PC-9 (cell line): ENCODE data around the gene FNDC10. TPM values are rescaled to one million over a fixed set of nuclear protein-coding genes. Genes with fewer than 3 reads are reported as not detected.

Source experiments
- BruUV-seq: library from RNA; stranded (reverse); fragments of 400-500 nt; replicated peaks from 2 replicates; lab custom pipeline; 2021; lab: Mats Ljungman, UMichigan
- CTCF ChIA-PET: fragments of 300-600 bp; sonication (Branson Sonifier 250); formaldehyde crosslinking; loops from one replicate; lab custom pipeline; 2022; ENCODE audit warnings: antibody characterized with exemption; lab: Charles Lee
- POLR2A ChIA-PET: fragments of 300-600 bp; sonication (Branson Sonifier 250); formaldehyde crosslinking; loops from one replicate; lab custom pipeline; 2022; ENCODE audit warnings: antibody characterized with exemption; ENCODE audit not compliant: unreplicated experiment; lab: Charles Lee
- DNase-seq, 2 experiments: peaks; one replicate each; pipeline versions ENCODE4 v3.0.0 to v3.0.0-alpha.2; 2015 to 2022; ENCODE audit warnings: mixed read lengths in 1 of 2
- H2AFZ ChIP-seq: fragments of 200-600 bp; sonication (generic); 2 replicates; pipeline ENCODE4 v1.8.1; 2017; ENCODE audit warnings: antibody characterized with exemption
- H3F3A ChIP-seq: fragments of 200-600 bp; sonication (generic); 2 replicates; pipeline ENCODE4 v1.8.1; 2017; ENCODE audit warnings: antibody characterized with exemption, mild to moderate bottlenecking, low read depth; ENCODE audit not compliant: insufficient read depth
- H3K27ac ChIP-seq: fragments of 200-600 bp; sonication (generic); 2 replicates; pipeline ENCODE4 v1.6.1; 2016; ENCODE audit warnings: mixed run types
- H3K27me3 ChIP-seq: fragments of 200-600 bp; sonication (generic); 2 replicates; pipeline ENCODE4 v1.6.1; 2016; ENCODE audit warnings: low read depth, mixed run types; ENCODE audit not compliant: insufficient read depth
- H3K36me3 ChIP-seq: fragments of 200-600 bp; sonication (generic); 2 replicates; pipeline ENCODE4 v1.6.1; 2016; ENCODE audit warnings: low read depth, mixed run types
- H3K4me1 ChIP-seq: fragments of 200-600 bp; sonication (generic); replicated peaks from 2 replicates; pipeline ENCODE4 v1.6.1; 2016; ENCODE audit warnings: mixed run types; ENCODE audit not compliant: insufficient read depth
- H3K4me2 ChIP-seq: fragments of 200-600 bp; sonication (generic); 2 replicates; pipeline ENCODE4 v1.6.1; 2017; ENCODE audit warnings: mixed run types
- H3K4me3 ChIP-seq: fragments of 200-600 bp; sonication (generic); 2 replicates; pipeline ENCODE4 v1.6.1; 2016; ENCODE audit warnings: mixed run types
- H3K79me2 ChIP-seq: fragments of 200-600 bp; sonication (generic); 2 replicates; pipeline ENCODE4 v1.6.1; 2017; ENCODE audit warnings: low read depth, mixed run types
- H3K9me2 ChIP-seq: fragments of 200-600 bp; sonication (generic); 2 replicates; pipeline ENCODE4 v1.8.1; 2017; ENCODE audit warnings: mild to moderate bottlenecking; ENCODE audit not compliant: insufficient read depth
- H3K9me3 ChIP-seq: fragments of 200-600 bp; sonication (generic); 2 replicates; pipeline ENCODE4 v1.8.1; 2016; ENCODE audit warnings: low read depth; ENCODE audit not compliant: insufficient read depth
- H4K20me1 ChIP-seq: fragments of 200-600 bp; sonication (generic); 2 replicates; pipeline ENCODE4 v1.8.1; 2017; ENCODE audit not compliant: insufficient read depth
- EZH2 ChIP-seq: fragments of 200-600 bp; sonication (generic); IDR thresholded peaks from 2 replicates; pipeline ENCODE4 v1.8.0; 2017; ENCODE audit warnings: antibody characterized with exemption, low read depth
- intact Hi-C: fragments of 100-400 bp; cut with micrococcal nuclease; formaldehyde crosslinking; loops from one replicate; pipeline ENCODE4 v1.10.0; 2022; ENCODE audit not compliant: unreplicated experiment
- total RNA-seq: library from RNA; stranded (reverse); gene quantifications from 2 replicates; pipeline ENCODE4 v1.2.3, GENCODE V29; 2021
- TF ChIP-seq, protein P1 (sequence below): fragments of 200-600 bp; sonication (generic); conservative IDR thresholded peaks from 2 replicates; pipeline ENCODE4 v1.6.1; 2017; ENCODE audit warnings: mixed run types, antibody characterized with exemption, mild to moderate bottlenecking, moderate library complexity

The FNDC10 gene
- total RNA-seq, 1 experiment from 2014 or later = 5.4 TPM

DNA sequence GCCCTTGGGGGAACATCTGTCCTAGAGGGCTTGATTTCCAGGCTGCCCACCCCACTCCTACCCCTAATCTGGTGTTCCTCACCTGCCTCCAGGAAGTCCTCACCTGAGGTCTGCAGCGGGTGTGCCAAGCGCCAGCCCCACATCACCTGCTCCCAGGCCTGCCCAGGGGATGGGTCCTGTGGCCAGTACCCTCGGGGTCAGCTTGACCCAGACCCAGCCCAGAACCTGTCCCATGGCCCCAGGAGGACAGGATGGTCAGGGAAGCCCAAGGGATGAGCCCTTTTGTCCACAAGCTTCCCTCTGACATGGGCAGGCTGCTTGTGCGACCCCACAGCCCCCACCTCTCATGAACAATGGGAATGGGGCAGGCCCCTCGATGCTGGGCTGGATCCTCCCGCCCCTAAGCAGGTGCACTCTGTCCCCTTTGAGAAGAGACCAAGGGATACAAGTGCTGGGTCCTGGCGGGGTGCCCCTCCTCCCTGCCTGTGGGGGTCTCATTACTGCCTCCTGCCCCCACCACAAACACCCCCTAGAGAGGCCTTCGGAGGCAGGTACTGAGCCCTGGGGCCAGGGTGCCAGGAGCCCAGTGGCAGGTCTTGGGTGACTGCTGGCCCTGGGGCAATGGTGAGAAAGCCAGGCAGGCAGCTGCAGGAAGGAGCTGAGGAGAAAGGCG is 18.6 kb upstream of the FNDC10 start:
- Histone ChIP-seq H3K36me3 (no peaks in the 10 kb centered on the region), H3K4me2 (no peak overlapping the region), H4K20me1 (peaks cover 8% of the 10 kb centered on the region), H3K4me1 (peaks cover 19% of the 10 kb centered on the region), H2AFZ (no peak overlapping the region), H3F3A (peaks cover 16% of the 10 kb centered on the region; the same call in 1 of the 2 replicates), H3K27ac (no peak overlapping the region), H3K27me3 (no peaks in the 10 kb centered on the region), H3K9me3 (no peaks in the 10 kb centered on the region), H3K4me3 (no peak overlapping the region), H3K9me2 (no peaks in the 10 kb centered on the region), H3K79me2 (peaks cover 25% of the 10 kb centered on the region)
- DNase-seq = no peak
- intact Hi-C loops = no loop called here
- TF ChIP-seq, protein P1, sequence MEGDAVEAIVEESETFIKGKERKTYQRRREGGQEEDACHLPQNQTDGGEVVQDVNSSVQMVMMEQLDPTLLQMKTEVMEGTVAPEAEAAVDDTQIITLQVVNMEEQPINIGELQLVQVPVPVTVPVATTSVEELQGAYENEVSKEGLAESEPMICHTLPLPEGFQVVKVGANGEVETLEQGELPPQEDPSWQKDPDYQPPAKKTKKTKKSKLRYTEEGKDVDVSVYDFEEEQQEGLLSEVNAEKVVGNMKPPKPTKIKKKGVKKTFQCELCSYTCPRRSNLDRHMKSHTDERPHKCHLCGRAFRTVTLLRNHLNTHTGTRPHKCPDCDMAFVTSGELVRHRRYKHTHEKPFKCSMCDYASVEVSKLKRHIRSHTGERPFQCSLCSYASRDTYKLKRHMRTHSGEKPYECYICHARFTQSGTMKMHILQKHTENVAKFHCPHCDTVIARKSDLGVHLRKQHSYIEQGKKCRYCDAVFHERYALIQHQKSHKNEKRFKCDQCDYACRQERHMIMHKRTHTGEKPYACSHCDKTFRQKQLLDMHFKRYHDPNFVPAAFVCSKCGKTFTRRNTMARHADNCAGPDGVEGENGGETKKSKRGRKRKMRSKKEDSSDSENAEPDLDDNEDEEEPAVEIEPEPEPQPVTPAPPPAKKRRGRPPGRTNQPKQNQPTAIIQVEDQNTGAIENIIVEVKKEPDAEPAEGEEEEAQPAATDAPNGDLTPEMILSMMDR = no peak
- TF ChIP-seq EZH2 = no peak
- ChIA-PET POLR2A (no interaction called here), CTCF (interaction anchor here (0.5 kb wide), 1 partner anchor 294 kb away, joined by 3 read pairs; the partner anchor contains the start of gene INTS11)
- no TSS peak for BruUV-seq

- TF ChIP-seq, protein P1 = no peak
- TF ChIP-seq EZH2 = no peak
- Histone ChIP-seq H3K4me2 (no peak overlapping the region), H3K36me3 (no peaks in the 10 kb centered on the region), H3K27me3 (no peaks in the 10 kb centered on the region), H3K9me2 (no peaks in the 10 kb centered on the region), H3K79me2 (peaks cover 29% of the 10 kb centered on the region), H4K20me1 (peaks cover 8% of the 10 kb centered on the region), H3K9me3 (no peaks in the 10 kb centered on the region), H2AFZ (no peak overlapping the region), H3K27ac (no peak overlapping the region), H3F3A (peaks cover 16% of the 10 kb centered on the region; the same call in 1 of the 2 replicates), H3K4me1 (peaks cover 21% of the 10 kb centered on the region), H3K4me3 (no peak overlapping the region)
- no TSS peak for BruUV-seq
- intact Hi-C loops = no loop called here
- POLR2A ChIA-PET = no interaction called here
- DNase-seq = no peak
- CTCF ChIA-PET = no interaction called here
Measured at GRCh38 chr1:1617925-1618324, 18.0 kb upstream of the FNDC10 start.

GRCh38 chr1:1617516-1617915 is 17.6 kb upstream of the FNDC10 start:
- no peak for DNase-seq
- no peaks in the 10 kb centered on the region for H3K9me2 ChIP-seq
- no peak overlapping the region for H2AFZ ChIP-seq
- TSS peak; percentile 66 for BruUV-seq
- H3K4me3 ChIP-seq = no peak overlapping the region
- no peaks in the 10 kb centered on the region for H3K9me3 ChIP-seq
- peaks cover 8% of the 10 kb centered on the region for H4K20me1 ChIP-seq
- peaks cover 16% of the 10 kb centered on the region; the same call in 1 of the 2 replicates for H3F3A ChIP-seq
- ChIA-PET CTCF (no interaction called here), POLR2A (no interaction called here)
- H3K4me1 ChIP-seq = peaks cover 21% of the 10 kb centered on the region
- intact Hi-C loops = no loop called here
- no peak overlapping the region for H3K27ac ChIP-seq
- no peaks in the 10 kb centered on the region for H3K27me3 ChIP-seq
- TF ChIP-seq EZH2 = no peak
- TF ChIP-seq, protein P1 = no peak
- H3K4me2 ChIP-seq = peak overlapping the region; percentile 96
- H3K36me3 ChIP-seq = no peaks in the 10 kb centered on the region
- peaks cover 29% of the 10 kb centered on the region for H3K79me2 ChIP-seq
